Retinal pigment epithelial cell (primary cell): Measurements from ENCODE around the gene FAM240A.

Experiments
- DNase-seq: peaks from one replicate; pipeline ENCODE4 v3.0.0-alpha.2; 2010; ENCODE audit warnings: low read depth
- H3K4me3 ChIP-seq: 2 replicates; pipeline ENCODE4 v1.5.1; 2011; ENCODE audit warnings: mild to moderate bottlenecking, low read length, control low read depth, moderate library complexity
- TF ChIP-seq, protein P1 (sequence below): conservative IDR thresholded peaks from 2 replicates; pipeline ENCODE4 v1.5.1; 2011; ENCODE audit warnings: low read depth, low read length, control low read depth, inconsistent platforms

FAM240A gene

GRCh38 chr3:46615976-46616375 is 3.7 kb downstream of the FAM240A start:
- TF ChIP-seq, protein P1, sequence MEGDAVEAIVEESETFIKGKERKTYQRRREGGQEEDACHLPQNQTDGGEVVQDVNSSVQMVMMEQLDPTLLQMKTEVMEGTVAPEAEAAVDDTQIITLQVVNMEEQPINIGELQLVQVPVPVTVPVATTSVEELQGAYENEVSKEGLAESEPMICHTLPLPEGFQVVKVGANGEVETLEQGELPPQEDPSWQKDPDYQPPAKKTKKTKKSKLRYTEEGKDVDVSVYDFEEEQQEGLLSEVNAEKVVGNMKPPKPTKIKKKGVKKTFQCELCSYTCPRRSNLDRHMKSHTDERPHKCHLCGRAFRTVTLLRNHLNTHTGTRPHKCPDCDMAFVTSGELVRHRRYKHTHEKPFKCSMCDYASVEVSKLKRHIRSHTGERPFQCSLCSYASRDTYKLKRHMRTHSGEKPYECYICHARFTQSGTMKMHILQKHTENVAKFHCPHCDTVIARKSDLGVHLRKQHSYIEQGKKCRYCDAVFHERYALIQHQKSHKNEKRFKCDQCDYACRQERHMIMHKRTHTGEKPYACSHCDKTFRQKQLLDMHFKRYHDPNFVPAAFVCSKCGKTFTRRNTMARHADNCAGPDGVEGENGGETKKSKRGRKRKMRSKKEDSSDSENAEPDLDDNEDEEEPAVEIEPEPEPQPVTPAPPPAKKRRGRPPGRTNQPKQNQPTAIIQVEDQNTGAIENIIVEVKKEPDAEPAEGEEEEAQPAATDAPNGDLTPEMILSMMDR: no peak
- no peak overlapping the region for H3K4me3 ChIP-seq
- DNase-seq: no peak

GRCh38 chr3:46617941-46618340 is 5.6 kb downstream of the FAM240A start:
- TF ChIP-seq, protein P1: no peak
- H3K4me3 ChIP-seq: no peak overlapping the region
- no peak for DNase-seq

GRCh38 chr3:46619845-46620778 is 7.8 kb downstream of the FAM240A start:
- no peak overlapping the region for H3K4me3 ChIP-seq
- DNase-seq: no peak
- TF ChIP-seq, protein P1: no peak

GRCh38 chr3:46624533-46624932 is 12.2 kb downstream of the FAM240A start:
- no peak for DNase-seq
- H3K4me3 ChIP-seq: no peak overlapping the region
- TF ChIP-seq, protein P1: no peak

GRCh38 chr3:46624975-46625490 is 12.7 kb downstream of the FAM240A start:
- TF ChIP-seq, protein P1: no peak
- H3K4me3 ChIP-seq: no peak overlapping the region
- no peak for DNase-seq

GRCh38 chr3:46626039-46626438 is 13.7 kb downstream of the FAM240A start:
- TF ChIP-seq, protein P1: no peak
- H3K4me3 ChIP-seq: no peak overlapping the region
- DNase-seq: no peak

DNA sequence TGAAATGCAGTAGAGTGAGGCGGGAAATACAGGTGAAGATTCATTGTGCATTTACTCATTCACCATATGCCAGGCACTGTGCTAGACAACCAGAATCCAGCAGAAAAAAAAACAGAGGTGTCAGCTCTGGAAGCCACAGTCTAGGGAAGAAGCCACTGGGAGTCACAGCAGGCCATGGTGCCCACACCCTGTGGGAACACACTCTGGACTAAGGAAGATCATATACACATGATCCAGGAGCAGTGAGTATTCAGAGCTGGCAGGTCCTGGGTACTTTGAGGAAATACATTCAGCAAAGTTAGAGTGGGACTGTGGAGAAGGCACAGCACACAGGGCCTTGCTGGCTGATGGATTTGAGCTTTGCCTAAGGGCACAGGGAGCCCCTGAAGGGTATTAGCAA is 14.8 kb downstream of the FAM240A start:
- no peak overlapping the region for H3K4me3 ChIP-seq
- TF ChIP-seq, protein P1: no peak
- DNase-seq: no peak
